Transverse colon (tissue), 4 donors: Measurements from ENCODE around the gene SRXN1. TPM values are rescaled to one million over a fixed set of nuclear protein-coding genes. Genes with fewer than 3 reads are reported as not detected.

ENCODE experiments used
- DNase-seq: peaks from one replicate; pipeline ENCODE4 v3.0.0-alpha.2; 2019
- H3K27ac ChIP-seq, 4 donors: fragments of 200-600 bp; sonication (generic); 2 replicates each; pipeline ENCODE4 v1.5.1; 2016 to 2018; ENCODE audit warnings: inconsistent platforms in 4 of 4
- H3K27me3 ChIP-seq: fragments of 200-600 bp; sonication (generic); 2 replicates; pipeline ENCODE4 v1.5.1; 2017; ENCODE audit warnings: inconsistent platforms
- H3K36me3 ChIP-seq, 4 donors: fragments of 200-600 bp; sonication (generic); 2 replicates each; pipeline ENCODE4 v1.5.1; 2017 to 2019; ENCODE audit warnings: inconsistent platforms in 4 of 4
- H3K4me1 ChIP-seq, 4 donors: fragments of 200-600 bp; sonication (generic); 2 replicates each; pipeline ENCODE4 v1.5.1; 2017 to 2020; ENCODE audit warnings: inconsistent platforms in 4 of 4
- H3K4me3 ChIP-seq, 4 donors: fragments of 200-600 bp; sonication (generic); 1 replicate in 1 of 4; 2 replicates in 3 of 4; pipeline versions ENCODE4 v1.5.1 to v1.6.1; 2017 to 2019; ENCODE audit warnings: inconsistent platforms in 4 of 4
- H3K9me3 ChIP-seq, 2 donors: fragments of 200-600 bp; sonication (generic); 2 replicates each; pipeline ENCODE4 v1.5.1; 2017 to 2019; ENCODE audit warnings: inconsistent platforms in 2 of 2
- CTCF ChIP-seq, 5 experiments: fragments of 200-600 bp in 3 of 5; fragments of 450-650 bp in 2 of 5; sonication (generic) in 3 of 5; IDR thresholded peaks; 1 replicate in 2 of 5; 2 replicates in 3 of 5; pipeline ENCODE4 v1.5.1; 2016 to 2017; ENCODE audit warnings: antibody characterized with exemption in 5 of 5, inconsistent platforms in 3 of 5, mild to moderate bottlenecking in 2 of 5, moderate library complexity in 1 of 5
- EP300 ChIP-seq: sonication (generic); formaldehyde crosslinking; IDR thresholded peaks from one replicate; pipeline ENCODE4 v1.6.1; 2017; ENCODE audit warnings: antibody characterized with exemption, low read depth
- POLR2A ChIP-seq: fragments of 450-650 bp; IDR thresholded peaks from one replicate; pipeline ENCODE4 v1.6.1; 2016; ENCODE audit warnings: antibody characterized with exemption, mild to moderate bottlenecking, moderate library complexity
- POLR2AphosphoS5 ChIP-seq, 3 donors: sonication (generic); formaldehyde crosslinking; IDR thresholded peaks; one replicate each; pipeline ENCODE4 v1.6.1; 2016; ENCODE audit warnings: antibody characterized with exemption in 3 of 3
- WGBS, 2 donors: methylation state at CpG; one replicate each; pipeline ENCODE4 v1.1.5; 2018; ENCODE audit warnings: low coverage in 1 of 2; 5-methylcytosine and 5-hydroxymethylcytosine counted together
- in situ Hi-C, 4 donors: fragments of 200-750 bp; cut with MboI; loops; one replicate each; pipeline versions ENCODE4 v1.15.0 to v1.15.1; 2017; ENCODE audit warnings: low sequenced_read_pairs in 3 of 4, low pct_ligation_motif_present in 1 of 4, low pct_unique_long_range_greater_than_20kb in 1 of 4
- intact Hi-C: fragments of 100-400 bp; cut with DNase I; formaldehyde crosslinking; loops from one replicate; pipeline ENCODE4 v1.15.1; 2023; ENCODE audit warnings: low total_unique reads
- total RNA-seq, 4 donors: library from RNA; depleted of rRNA; stranded (reverse); fragments of >200 nt; gene quantifications; one replicate each; pipeline ENCODE4 v1.1.0, GENCODE V29; 2016

Gene SRXN1
- 10 to 100 TPM in 3 of 4 donors, 1 to 10 TPM in 1; 8.6 to 43.0 (median 21.2) TPM for total RNA-seq

DNA sequence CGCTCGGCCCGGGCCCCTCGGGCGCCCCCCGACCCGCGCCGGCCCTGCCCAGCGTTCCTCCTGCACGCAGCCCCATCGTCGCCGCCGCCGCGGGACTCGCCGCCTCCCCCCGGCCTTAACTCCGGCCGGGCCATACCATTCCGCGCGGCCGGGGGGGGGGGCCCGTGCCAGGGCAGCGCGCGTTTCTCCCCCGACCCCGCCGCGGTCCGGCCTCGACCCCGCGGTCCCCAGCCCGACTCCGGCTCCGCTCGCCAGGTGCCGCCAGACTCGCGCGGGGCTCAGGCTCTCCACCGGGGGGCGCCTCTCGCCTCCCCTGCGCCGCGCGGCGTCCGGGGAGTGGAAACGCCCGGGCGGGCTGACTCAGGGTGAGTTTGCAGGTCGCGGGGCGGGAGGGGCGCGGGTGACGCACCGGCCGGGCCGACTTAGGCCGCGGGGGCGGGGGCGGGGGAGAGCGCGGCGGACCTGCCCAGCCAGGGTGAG, at the start of gene SRXN1:
TSS of gene SRXN1 (minus strand) at position 91 of the 480 bp plus-strand sequence. CDS start at position 76, 15 bp downstream.
- Histone ChIP-seq H3K36me3 (peaks cover 0 to 8% (median 3%) of the 10 kb centered on the region in 4 donors), H3K27me3 (peaks cover 4% of the 10 kb centered on the region), H3K4me3 (peak within 1 kb of the TSS; percentile 43 to 80 (median 74)), H3K27ac (peak within 1 kb of the TSS; percentile 76 to 89 (median 81)), H3K9me3 (no peaks in the 10 kb centered on the region), H3K4me1 (peaks cover 0 to 22% (median 12%) of the 10 kb centered on the region in 4 donors)
- peak; percentile 93 for DNase-seq
- in situ Hi-C loops: loop anchor here in 1 of 4 donors (10.0 kb wide), 1 partner anchor 88 kb away; no protein-coding TSS in a partner anchor
- WGBS, 2 donors: 1% methylated on average over 14 of the region's 74 CpGs; no CpG with 5 or more reads in 1 of the 2 donors
- intact Hi-C loops: no loop called here
- TF ChIP-seq POLR2AphosphoS5 (IDR thresholded peaks at IDR 0.05) (peak in 2 of 3 donors; percentile 48), EP300 (no peak), CTCF (IDR thresholded peaks at IDR 0.05) (peak in 4 of 5 experiments; percentile 17 to 58 (median 30))

DNA sequence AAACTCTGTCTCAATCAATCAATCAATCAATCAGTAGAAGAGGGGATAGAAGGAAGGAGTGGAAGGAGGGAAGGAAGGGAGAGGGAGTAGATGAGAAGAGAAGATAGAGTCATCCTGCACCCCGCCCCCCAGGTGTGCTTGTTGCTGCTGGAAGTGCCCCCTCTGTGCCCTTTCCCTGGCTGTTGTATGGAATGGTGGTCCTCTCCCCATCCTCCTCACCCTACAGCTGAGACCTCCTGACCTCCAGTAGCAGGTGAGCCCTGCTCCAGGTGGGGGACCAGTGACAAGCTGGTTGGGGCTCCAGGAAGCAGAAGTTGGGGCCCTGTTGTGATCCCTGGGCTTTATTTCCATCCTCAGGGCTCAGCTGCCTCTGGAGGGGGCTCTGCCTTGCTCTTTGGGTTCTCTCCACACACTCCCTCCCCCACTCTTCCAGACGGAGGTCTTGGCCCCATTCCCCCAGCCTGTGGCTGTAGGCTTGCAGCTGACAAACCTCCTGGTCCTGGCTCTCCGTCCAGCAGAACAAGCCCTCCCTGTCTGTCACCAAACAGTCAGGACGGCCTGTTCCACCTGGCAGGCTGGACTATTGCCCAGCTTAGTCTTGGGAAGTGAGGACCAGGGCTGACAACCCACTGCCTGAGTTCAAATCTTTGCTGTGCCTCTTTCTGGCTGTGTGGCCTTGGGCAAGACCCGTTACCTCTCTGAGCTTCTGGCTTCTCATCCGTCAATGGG, 48.6 kb upstream of the SRXN1 start:
- no peak for DNase-seq
- no peaks in the 10 kb centered on the region for H3K9me3 ChIP-seq
- H3K36me3 ChIP-seq: no peaks in the 10 kb centered on the region
- no peak overlapping the region for H3K27ac ChIP-seq
- in situ Hi-C loops: no loop called here
- no peak overlapping the region for H3K4me3 ChIP-seq
- intact Hi-C loops: no loop called here
- 52% methylated on average over 6 of the region's 6 CpGs; no CpG with 5 or more reads in 1 of the 2 donors for WGBS, 2 donors
- H3K4me1 ChIP-seq: no peaks in the 10 kb centered on the region
- TF ChIP-seq CTCF (IDR thresholded peaks at IDR 0.05) (no peak), POLR2AphosphoS5 (IDR thresholded peaks at IDR 0.05) (no peak), EP300 (no peak), POLR2A (no peak)
- H3K27me3 ChIP-seq: peaks cover 15% of the 10 kb centered on the region

- TF ChIP-seq CTCF (IDR thresholded peaks at IDR 0.05) (no peak), EP300 (no peak), POLR2AphosphoS5 (IDR thresholded peaks at IDR 0.05) (no peak), POLR2A (no peak)
- Histone ChIP-seq H3K27ac (no peak overlapping the region), H3K4me1 (no peaks in the 10 kb centered on the region), H3K27me3 (peaks cover 15% of the 10 kb centered on the region), H3K9me3 (no peaks in the 10 kb centered on the region), H3K4me3 (no peak overlapping the region), H3K36me3 (no peaks in the 10 kb centered on the region)
- DNase-seq: no peak
- WGBS, 2 donors: 63% methylated on average over 9 of the region's 10 CpGs; no CpG with 5 or more reads in 1 of the 2 donors
- intact Hi-C loops: no loop called here
- in situ Hi-C loops: no loop called here
These were observed 46.9 kb upstream of the SRXN1 start for GRCh38 chr20:699811-700338.

DNA sequence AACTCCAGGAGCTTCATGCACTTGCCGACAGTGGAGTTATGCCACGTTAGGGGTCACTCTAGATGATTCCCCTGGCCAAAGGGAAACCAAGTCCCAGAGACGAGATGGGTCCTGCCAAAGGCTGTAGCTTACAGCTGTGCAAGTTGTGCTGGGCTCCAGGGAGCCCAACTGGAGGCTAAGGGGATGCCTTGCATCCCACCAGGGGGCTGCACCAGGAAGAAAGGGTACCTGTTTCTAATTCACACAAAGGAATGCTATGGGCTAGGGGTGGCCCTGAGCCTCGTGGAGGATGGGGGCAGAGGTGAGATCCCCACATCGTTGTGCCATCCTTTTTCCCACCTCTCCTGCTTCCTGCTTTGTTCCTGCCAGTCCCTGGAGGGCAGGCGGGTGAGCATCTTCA, 46.3 kb upstream of the SRXN1 start:
- intact Hi-C loops: no loop called here
- no peaks in the 10 kb centered on the region for H3K4me1 ChIP-seq
- no peak for DNase-seq
- WGBS, 2 donors: 49 to 51% methylated on average over 5 to 6 of the region's 6 CpGs
- no peak overlapping the region for H3K27ac ChIP-seq
- H3K27me3 ChIP-seq: peaks cover 15% of the 10 kb centered on the region
- no peak overlapping the region for H3K4me3 ChIP-seq
- in situ Hi-C loops: no loop called here
- H3K9me3 ChIP-seq: no peaks in the 10 kb centered on the region
- no peak for TF ChIP-seq POLR2AphosphoS5 (IDR thresholded peaks at IDR 0.05)
- no peak for TF ChIP-seq POLR2A
- no peak for TF ChIP-seq EP300
- TF ChIP-seq CTCF (IDR thresholded peaks at IDR 0.05): no peak
- H3K36me3 ChIP-seq: no peaks in the 10 kb centered on the region
